SU-DHL-6 (cell line): ENCODE measurements around the gene TMEM26.

Source experiments
- CTCF ChIP-seq: fragments of 200-600 bp; sonication (generic); IDR thresholded peaks from one replicate; pipeline ENCODE4 v1.5.1; 2017; ENCODE audit warnings: antibody characterized with exemption, mild to moderate bottlenecking, low read length, moderate library complexity; ENCODE audit not compliant: insufficient read depth, poor library complexity, severe bottlenecking
- EZH2phosphoT487 ChIP-seq: fragments of 200-600 bp; sonication (generic), shearing (Covaris generic); conservative IDR thresholded peaks from 2 replicates; pipeline ENCODE4 v1.6.1; 2018; ENCODE audit warnings: mild to moderate bottlenecking, antibody characterized with exemption, low read length, moderate library complexity, mixed read lengths

GRCh38 chr10:61487506-61487905 is 34.3 kb upstream of the TMEM26 start:
- no peak for TF ChIP-seq CTCF
- TF ChIP-seq EZH2phosphoT487, result no peak
